NCI-H2171 treated with DMSO at 0.1 percent for 48 hours (cell line): Measurements from ENCODE around the gene LIPK.
"Not testable (repeated sequence)": the region's sequence is repeated elsewhere in the genome, so short reads cannot be mapped to it uniquely, and the experiment has no call there.

ENCODE experiments used
- DNase-seq: peaks from one replicate; lab custom pipeline; 2025; lab: John Stamatoyannopoulos, UW

Gene LIPK

GRCh38 chr10:88721392-88721791 is 15.3 kb downstream of the LIPK start:
- DNase-seq, result no peak

- DNase-seq, result no peak
Measured at GRCh38 chr10:88725798-88726197, 19.7 kb downstream of the LIPK start.

GRCh38 chr10:88728107-88728763 is 22.2 kb downstream of the LIPK start:
- no peak for DNase-seq

- DNase-seq, result no peak
Measured at GRCh38 chr10:88730864-88731263, 24.8 kb downstream of the LIPK start.

- no peak for DNase-seq
Measured at GRCh38 chr10:88731296-88731695, 25.2 kb downstream of the LIPK start.

- DNase-seq, result no peak
Measured at GRCh38 chr10:88733215-88733614, 27.2 kb downstream of the LIPK start.

GRCh38 chr10:88735661-88736060 is 29.6 kb downstream of the LIPK start:
- DNase-seq, result no peak

- not testable (repeated sequence) for DNase-seq
Measured at GRCh38 chr10:88741921-88742320, 35.9 kb downstream of the LIPK start.

GRCh38 chr10:88742448-88742847 is 36.4 kb downstream of the LIPK start:
- no peak for DNase-seq

- no peak for DNase-seq
Measured at GRCh38 chr10:88744002-88744401, 38.0 kb downstream of the LIPK start.

- no peak for DNase-seq
Measured at GRCh38 chr10:88745633-88746032, 39.6 kb downstream of the LIPK start.

GRCh38 chr10:88754287-88754686 is 48.2 kb downstream of the LIPK start:
- DNase-seq, result no peak

GRCh38 chr10:88755753-88756152 is 49.7 kb downstream of the LIPK start:
- no peak for DNase-seq

- DNase-seq, result no peak
Measured at GRCh38 chr10:88756660-88757059, 50.6 kb downstream of the LIPK start.

GRCh38 chr10:88759366-88760101 is 53.5 kb downstream of the LIPK start, which contains the start of gene LIPN:
TSS of gene LIPN (plus strand) at chr10:88760020. CDS start at chr10:88761406, 1,386 bp downstream.
- no peak for DNase-seq

GRCh38 chr10:88762906-88763305 is 56.9 kb downstream of the LIPK start:
- no peak for DNase-seq

GRCh38 chr10:88763441-88763840 is 57.4 kb downstream of the LIPK start:
- DNase-seq, result no peak

GRCh38 chr10:88764110-88764509 is 58.1 kb downstream of the LIPK start:
- DNase-seq, result no peak

- no peak for DNase-seq
Measured at GRCh38 chr10:88765816-88766215, 59.8 kb downstream of the LIPK start.

- DNase-seq, result no peak
Measured at GRCh38 chr10:88769384-88769783, 63.3 kb downstream of the LIPK start.

- no peak for DNase-seq
Measured at GRCh38 chr10:88781206-88781605, 75.2 kb downstream of the LIPK start.

- no peak for DNase-seq
Measured at GRCh38 chr10:88782222-88782621, 76.2 kb downstream of the LIPK start.

GRCh38 chr10:88783724-88784123 is 77.7 kb downstream of the LIPK start:
- no peak for DNase-seq
